OCI-LY1 (cell line): ENCODE results near the gene ABHD18.
A peak's percentile ranks its signal among the peaks of the same experiment; 100 is the strongest.

Experiments
- H2AFZ ChIP-seq: fragments of 200-600 bp; sonication (generic), shearing (Covaris generic); 2 replicates; pipeline ENCODE4 v1.6.0; 2014; ENCODE audit warnings: antibody characterized with exemption, mild to moderate bottlenecking, low read length
- H3F3A ChIP-seq: fragments of 200-600 bp; sonication (generic), shearing (Covaris generic); 2 replicates; pipeline ENCODE4 v1.6.0; 2014; ENCODE audit warnings: mild to moderate bottlenecking, antibody characterized with exemption, low read length, moderate library complexity; ENCODE audit not compliant: insufficient read depth
- H3K27ac ChIP-seq: fragments of 200-600 bp; sonication (generic); 2 replicates; pipeline ENCODE4 v1.5.1; 2014; ENCODE audit warnings: low read length, mixed run types, mild to moderate bottlenecking, low read depth; ENCODE audit not compliant: poor library complexity, severe bottlenecking
- H3K27me3 ChIP-seq: fragments of 200-600 bp; sonication (generic); 2 replicates; pipeline ENCODE4 v1.6.0; 2014; ENCODE audit warnings: antibody characterized with exemption, mild to moderate bottlenecking, low read length, moderate library complexity; ENCODE audit not compliant: insufficient read depth
- H3K36me3 ChIP-seq: fragments of 200-600 bp; sonication (generic); 2 replicates; pipeline ENCODE4 v1.6.1; 2014; ENCODE audit warnings: mild to moderate bottlenecking, antibody characterized with exemption, low read length, moderate library complexity, mixed read lengths; ENCODE audit not compliant: insufficient read depth
- H3K4me1 ChIP-seq: fragments of 200-600 bp; sonication (generic); 2 replicates; pipeline ENCODE4 v1.5.1; 2014; ENCODE audit warnings: mild to moderate bottlenecking, low read length, moderate library complexity; ENCODE audit not compliant: insufficient read depth, severe bottlenecking
- H3K4me2 ChIP-seq: fragments of 200-600 bp; sonication (generic), shearing (Covaris generic); 2 replicates; pipeline ENCODE4 v1.6.1; 2014; ENCODE audit warnings: low read length
- H3K4me3 ChIP-seq: fragments of 200-600 bp; sonication (generic); 2 replicates; pipeline ENCODE4 v1.5.1; 2014; ENCODE audit warnings: low read length, low read depth, mild to moderate bottlenecking, mixed read lengths; ENCODE audit not compliant: poor library complexity, severe bottlenecking
- H3K79me2 ChIP-seq: fragments of 200-600 bp; shearing (Covaris generic); 2 replicates; pipeline ENCODE4 v1.6.1; 2016; ENCODE audit warnings: mixed run types, low read length, mixed read lengths; ENCODE audit not compliant: insufficient read depth
- H3K9ac ChIP-seq: fragments of 200-600 bp; sonication (generic), shearing (Covaris generic); 2 replicates; pipeline ENCODE4 v1.6.1; 2014; ENCODE audit warnings: mild to moderate bottlenecking, low read length, mixed read lengths
- H3K9me2 ChIP-seq: fragments of 200-600 bp; sonication (generic), shearing (Covaris generic); 2 replicates; pipeline ENCODE4 v1.6.1; 2014; ENCODE audit warnings: low read depth, mild to moderate bottlenecking, low read length, mixed read lengths
- H3K9me3 ChIP-seq: fragments of 200-600 bp; shearing (Covaris generic); 2 replicates; pipeline ENCODE4 v1.6.1; 2014; ENCODE audit warnings: low read length, mixed read lengths
- H4K20me1 ChIP-seq: fragments of 200-600 bp; sonication (generic), shearing (Covaris generic); 2 replicates; pipeline ENCODE4 v1.6.0; 2016; ENCODE audit warnings: mild to moderate bottlenecking, low read length; ENCODE audit not compliant: insufficient read depth
- EZH2 ChIP-seq: fragments of 200-600 bp; sonication (generic), shearing (Covaris generic); IDR thresholded peaks from 2 replicates; pipeline ENCODE4 v1.8.0; 2017; ENCODE audit warnings: borderline replicate concordance, mixed run types, mild to moderate bottlenecking, antibody characterized with exemption, low read length, moderate library complexity, mixed read lengths
- TF ChIP-seq, protein P1 (sequence below): fragments of 200-600 bp; sonication (generic), shearing (Covaris generic); IDR thresholded peaks from 2 replicates; pipeline ENCODE4 v1.5.1; 2017; ENCODE audit warnings: mild to moderate bottlenecking, antibody characterized with exemption, low read length, moderate library complexity, mixed read lengths

The ABHD18 gene

DNA sequence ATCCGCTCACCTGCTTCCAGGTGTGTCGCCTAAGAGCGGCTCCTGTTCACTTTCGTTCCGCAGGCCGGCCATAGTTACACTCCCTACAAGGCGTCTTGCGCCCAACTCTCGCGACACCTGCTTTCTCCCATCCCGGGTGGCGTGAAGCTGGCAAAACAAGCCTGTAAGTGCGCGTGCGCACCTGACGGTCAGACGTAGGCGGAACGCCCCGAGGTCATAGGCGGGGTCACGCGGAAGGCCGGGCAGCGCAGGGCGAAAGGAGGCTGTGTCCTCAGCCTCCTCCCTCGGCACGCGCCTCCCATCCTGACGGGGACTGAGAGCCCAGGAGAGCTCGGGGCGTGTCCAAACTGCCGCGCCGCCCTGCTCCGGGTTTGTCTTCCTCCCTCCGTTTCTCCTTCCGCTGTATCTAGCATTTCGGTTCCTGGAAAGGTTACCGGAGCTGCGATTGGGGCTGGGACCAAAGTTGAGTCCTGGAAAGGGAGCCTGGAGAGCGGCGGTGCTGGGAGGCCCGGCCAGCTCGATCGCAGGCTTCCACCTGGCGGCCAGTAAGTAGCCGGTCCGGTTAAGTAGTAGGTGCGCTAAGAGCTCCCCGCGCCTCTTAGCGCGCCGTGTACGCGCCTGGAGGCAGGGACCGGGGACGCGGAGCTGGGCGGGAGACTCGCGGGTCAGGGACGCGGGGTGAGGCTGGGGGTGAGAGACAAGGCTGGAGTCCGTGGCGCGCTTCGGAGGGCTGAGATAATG is at the start of gene ABHD18, which contains the start of gene MFSD8:
ABHD18 (plus strand) TSS at position 345 of the 741 bp plus-strand sequence. CDS start 17,550 bp downstream, outside the sequence.
MFSD8 (minus strand) TSS at position 112 of the 741 bp plus-strand sequence; CDS start at position 72, 40 bp downstream.
- Histone ChIP-seq H3K4me1 (peaks cover 19% of the 10 kb centered on the region), H3K9me2 (no peaks in the 10 kb centered on the region), H3K36me3 (peaks cover 7% of the 10 kb centered on the region; the same call in 1 of the 2 replicates), H3K27me3 (no peaks in the 10 kb centered on the region), H3K4me3 (peak within 1 kb of the TSS; percentile 80), H3K9ac (peak within 1 kb of the TSS; percentile 94), H2AFZ (peak within 1 kb of the TSS; percentile 50; the same call in 1 of the 2 replicates), H3K4me2 (peak within 1 kb of the TSS; percentile 99), H4K20me1 (no peaks in the 10 kb centered on the region), H3K9me3 (no peaks in the 10 kb centered on the region), H3K79me2 (peaks cover 52% of the 10 kb centered on the region), H3K27ac (peak within 1 kb of the TSS; percentile 63), H3F3A (no peaks in the 10 kb centered on the region)
- TF ChIP-seq EZH2 = no peak
- TF ChIP-seq, protein P1, sequence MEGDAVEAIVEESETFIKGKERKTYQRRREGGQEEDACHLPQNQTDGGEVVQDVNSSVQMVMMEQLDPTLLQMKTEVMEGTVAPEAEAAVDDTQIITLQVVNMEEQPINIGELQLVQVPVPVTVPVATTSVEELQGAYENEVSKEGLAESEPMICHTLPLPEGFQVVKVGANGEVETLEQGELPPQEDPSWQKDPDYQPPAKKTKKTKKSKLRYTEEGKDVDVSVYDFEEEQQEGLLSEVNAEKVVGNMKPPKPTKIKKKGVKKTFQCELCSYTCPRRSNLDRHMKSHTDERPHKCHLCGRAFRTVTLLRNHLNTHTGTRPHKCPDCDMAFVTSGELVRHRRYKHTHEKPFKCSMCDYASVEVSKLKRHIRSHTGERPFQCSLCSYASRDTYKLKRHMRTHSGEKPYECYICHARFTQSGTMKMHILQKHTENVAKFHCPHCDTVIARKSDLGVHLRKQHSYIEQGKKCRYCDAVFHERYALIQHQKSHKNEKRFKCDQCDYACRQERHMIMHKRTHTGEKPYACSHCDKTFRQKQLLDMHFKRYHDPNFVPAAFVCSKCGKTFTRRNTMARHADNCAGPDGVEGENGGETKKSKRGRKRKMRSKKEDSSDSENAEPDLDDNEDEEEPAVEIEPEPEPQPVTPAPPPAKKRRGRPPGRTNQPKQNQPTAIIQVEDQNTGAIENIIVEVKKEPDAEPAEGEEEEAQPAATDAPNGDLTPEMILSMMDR = peak; percentile 31; the same call in 1 of the 2 replicates

DNA sequence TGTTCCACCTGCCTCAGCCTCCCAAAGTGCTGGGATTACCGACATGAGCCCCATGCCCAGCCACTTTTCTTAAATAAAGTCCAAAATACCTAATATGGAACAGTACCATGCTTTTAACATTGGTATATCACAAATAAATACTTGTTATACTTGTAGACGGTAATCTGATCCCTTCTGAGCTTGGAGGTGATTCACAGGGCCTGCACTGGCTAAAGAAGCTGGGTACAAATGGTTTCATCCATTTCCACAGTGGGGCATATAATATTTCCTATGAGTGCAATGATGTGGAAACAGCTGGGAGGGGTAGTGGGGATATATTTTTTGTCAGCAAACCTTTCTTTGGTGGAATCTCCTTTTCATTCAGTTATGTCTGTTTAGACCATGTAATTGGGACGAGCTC is 48.7 kb upstream of the ABHD18 start:
- TF ChIP-seq, protein P1 = no peak
- no peak for TF ChIP-seq EZH2
- Histone ChIP-seq H3K4me1 (no peaks in the 10 kb centered on the region), H4K20me1 (no peaks in the 10 kb centered on the region), H3K4me3 (no peak overlapping the region), H3K79me2 (no peaks in the 10 kb centered on the region), H3K9ac (no peak overlapping the region), H3K9me3 (no peaks in the 10 kb centered on the region), H3K4me2 (no peak overlapping the region), H3K36me3 (peaks cover 23% of the 10 kb centered on the region), H3K27ac (no peak overlapping the region), H2AFZ (no peak overlapping the region), H3F3A (no peaks in the 10 kb centered on the region), H3K27me3 (no peaks in the 10 kb centered on the region), H3K9me2 (no peaks in the 10 kb centered on the region)

DNA sequence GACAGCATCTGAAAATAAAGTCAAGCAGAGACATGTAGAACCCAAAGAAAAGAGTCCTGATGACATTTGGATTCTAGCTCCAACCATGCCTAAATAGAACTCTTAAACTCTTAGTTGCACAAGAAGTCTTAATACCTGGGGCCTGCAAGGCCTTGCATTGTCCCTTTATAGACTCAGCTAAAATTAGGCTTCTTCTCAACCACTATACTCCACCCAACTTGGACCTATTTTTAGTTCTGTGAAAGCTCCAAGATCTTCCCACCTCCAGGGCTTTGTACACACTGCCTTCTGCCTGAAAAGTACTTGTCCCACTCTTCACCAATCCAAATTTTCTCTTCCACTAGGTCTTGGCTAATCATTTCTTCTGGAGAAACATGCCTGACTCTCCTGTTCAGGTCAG is 48.1 kb upstream of the ABHD18 start:
- no peaks in the 10 kb centered on the region for H3K9me3 ChIP-seq
- H3K27me3 ChIP-seq = no peaks in the 10 kb centered on the region
- H3K27ac ChIP-seq = no peak overlapping the region
- H3F3A ChIP-seq = no peaks in the 10 kb centered on the region
- H3K4me3 ChIP-seq = no peak overlapping the region
- no peaks in the 10 kb centered on the region for H3K79me2 ChIP-seq
- H3K9me2 ChIP-seq = no peaks in the 10 kb centered on the region
- H3K4me1 ChIP-seq = no peaks in the 10 kb centered on the region
- H2AFZ ChIP-seq = no peak overlapping the region
- H4K20me1 ChIP-seq = no peaks in the 10 kb centered on the region
- peaks cover 27% of the 10 kb centered on the region for H3K36me3 ChIP-seq
- H3K4me2 ChIP-seq = no peak overlapping the region
- no peak for TF ChIP-seq EZH2
- TF ChIP-seq, protein P1 = no peak
- H3K9ac ChIP-seq = no peak overlapping the region
